H1 (cell line): ENCODE measurements around the gene C16orf95. TPM values are rescaled to one million over a fixed set of nuclear protein-coding genes. Genes with fewer than 3 reads are reported as not detected.

ENCODE experiments used
- CTCF ChIA-PET: fragments of 300-600 bp; sonication (Branson Sonifier 250); formaldehyde crosslinking; loops from one replicate; lab custom pipeline; 2021; ENCODE audit not compliant: partially characterized antibody; lab: Charles Lee
- POLR2A ChIA-PET: fragments of 300-600 bp; sonication (Branson Sonifier 250); formaldehyde crosslinking; loops from one replicate; lab custom pipeline; 2021; ENCODE audit warnings: inconsistent platforms; ENCODE audit not compliant: partially characterized antibody; lab: Charles Lee
- DNase-seq, 2 experiments: peaks; one replicate each; pipeline versions ENCODE4 v3.0.0 to v3.0.0-alpha.2; 2010 to 2022; ENCODE audit warnings: low spot score in 2 of 2, low read depth in 1 of 2, mixed read lengths in 1 of 2
- FAIRE-seq: peaks from 2 replicates; lab custom pipeline; 2011; peaks lifted over from hg19 to GRCh38; lab: Jason Lieb, UNC
- H2AFZ ChIP-seq: 2 replicates; pipeline ENCODE4 v1.8.1; 2012; ENCODE audit warnings: low read length, inconsistent platforms
- H2AK5ac ChIP-seq: 2 replicates; pipeline ENCODE4 v1.6.1; 2013; ENCODE audit warnings: low read depth, low read length
- H2BK120ac ChIP-seq: replicated peaks from 2 replicates; pipeline ENCODE3; 2013; ENCODE audit warnings: low read depth, low read length, inconsistent platforms
- H2BK12ac ChIP-seq: 2 replicates; pipeline ENCODE4 v1.6.1; 2013; ENCODE audit warnings: low read depth, low read length
- H2BK15ac ChIP-seq: 2 replicates; pipeline ENCODE4 v1.6.1; 2013; ENCODE audit warnings: low read length
- H2BK20ac ChIP-seq: 2 replicates; pipeline ENCODE4 v1.6.1; 2013; ENCODE audit warnings: low read length
- H2BK5ac ChIP-seq: 2 replicates; pipeline ENCODE4 v1.6.1; 2013; ENCODE audit warnings: low read depth, low read length
- H3K14ac ChIP-seq: 2 replicates; pipeline ENCODE4 v1.6.1; 2013; ENCODE audit warnings: inconsistent platforms; ENCODE audit not compliant: insufficient read length
- H3K18ac ChIP-seq: 2 replicates; pipeline ENCODE4 v1.6.1; 2013; ENCODE audit warnings: low read length; ENCODE audit errors: extremely low read depth
- H3K23ac ChIP-seq: 2 replicates; pipeline ENCODE4 v1.6.1; 2013; ENCODE audit warnings: inconsistent platforms; ENCODE audit not compliant: insufficient read length
- H3K23me2 ChIP-seq: 2 replicates; pipeline ENCODE4 v1.6.1; 2013; ENCODE audit warnings: low read depth, low read length
- H3K27ac ChIP-seq: 2 replicates; pipeline ENCODE4 v1.6.1; 2011; ENCODE audit warnings: low read depth, low read length, inconsistent platforms
- H3K27me3 ChIP-seq, 4 experiments: replicated peaks in 1 of 4; 1 replicate in 1 of 4; 2 replicates in 3 of 4; pipeline versions ENCODE4 v1.6.1 to v1.8.1; 2011 to 2013; ENCODE audit warnings: low read length in 3 of 4, mild to moderate bottlenecking in 3 of 4, inconsistent platforms in 2 of 4, mixed read lengths in 2 of 4, moderate library complexity in 1 of 4; ENCODE audit not compliant: control insufficient read depth in 3 of 4, insufficient read depth in 3 of 4; ENCODE audit errors: extremely low read depth in 1 of 4
- H3K36me3 ChIP-seq, 4 experiments: 2 replicates each; pipeline versions ENCODE4 v1.6.1 to v1.8.1; 2011 to 2013; ENCODE audit warnings: mild to moderate bottlenecking in 4 of 4, low read length in 3 of 4, moderate library complexity in 2 of 4, control low read depth in 1 of 4, inconsistent platforms in 1 of 4; ENCODE audit not compliant: insufficient read depth in 4 of 4, control insufficient read depth in 2 of 4
- H3K4ac ChIP-seq: replicated peaks from 2 replicates; pipeline ENCODE3; 2013; ENCODE audit warnings: low read length, low read depth, mixed read lengths, inconsistent platforms; ENCODE audit not compliant: insufficient read length
- H3K4me1 ChIP-seq, 4 experiments: replicated peaks in 1 of 4; 1 replicate in 1 of 4; 2 replicates in 3 of 4; pipeline versions ENCODE4 v1.6.1 to v1.8.1; 2011 to 2013; ENCODE audit warnings: low read length in 3 of 4, inconsistent platforms in 2 of 4, mixed read lengths in 1 of 4; ENCODE audit not compliant: insufficient read depth in 4 of 4, control insufficient read depth in 3 of 4
- H3K4me2 ChIP-seq, 2 experiments: 2 replicates each; pipeline versions ENCODE4 v1.6.1 to v1.8.1; 2011 to 2013; ENCODE audit warnings: low read depth in 2 of 2, low read length in 2 of 2, control low read depth in 1 of 2, inconsistent platforms in 1 of 2, mild to moderate bottlenecking in 1 of 2; ENCODE audit not compliant: insufficient read depth in 1 of 2
- H3K4me3 ChIP-seq, 4 experiments: fragments of 200-600, 300-600 bp in 1 of 4; sonication (generic), shearing (Covaris generic), sonication (Bioruptor Twin) in 1 of 4; 2 replicates each; pipeline versions ENCODE4 v1.5.1 to v1.8.1; 2011 to 2016; ENCODE audit warnings: low read length in 4 of 4, low read depth in 3 of 4, control low read depth in 2 of 4, inconsistent platforms in 2 of 4, mild to moderate bottlenecking in 2 of 4, mixed read lengths in 1 of 4, moderate library complexity in 1 of 4; ENCODE audit not compliant: insufficient read depth in 2 of 4; ENCODE audit errors: extremely low read depth in 1 of 4
- H3K56ac ChIP-seq: replicated peaks from 2 replicates; pipeline ENCODE3; 2013; ENCODE audit warnings: low read depth, mild to moderate bottlenecking, mixed read lengths, low read length, inconsistent platforms; ENCODE audit not compliant: insufficient read length
- H3K79me1 ChIP-seq: 2 replicates; pipeline ENCODE4 v1.6.1; 2013; ENCODE audit warnings: low read depth, low read length, control low read depth
- H3K79me2 ChIP-seq, 2 experiments: 2 replicates each; pipeline versions ENCODE4 v1.6.1 to v1.8.1; 2012 to 2013; ENCODE audit warnings: low read length in 2 of 2, mild to moderate bottlenecking in 2 of 2, inconsistent platforms in 1 of 2; ENCODE audit not compliant: insufficient read depth in 2 of 2, control insufficient read depth in 1 of 2
- H3K9ac ChIP-seq, 4 experiments: replicated peaks in 1 of 4; 1 replicate in 1 of 4; 2 replicates in 3 of 4; pipeline versions ENCODE4 v1.6.1 to v1.8.1; 2011 to 2013; ENCODE audit warnings: low read depth in 3 of 4, low read length in 3 of 4, control low read depth in 2 of 4, mild to moderate bottlenecking in 2 of 4, moderate library complexity in 2 of 4, inconsistent platforms in 1 of 4; ENCODE audit errors: extremely low read depth in 1 of 4
- H3K9me3 ChIP-seq, 2 experiments: 2 replicates each; pipeline versions ENCODE4 v1.6.1 to v1.8.1; 2012 to 2013; ENCODE audit warnings: mild to moderate bottlenecking in 2 of 2, moderate library complexity in 2 of 2, control low read depth in 1 of 2, inconsistent platforms in 1 of 2, low read depth in 1 of 2, low read length in 1 of 2, mixed read lengths in 1 of 2; ENCODE audit not compliant: insufficient read depth in 2 of 2
- H4K20me1 ChIP-seq, 2 experiments: replicated peaks in 1 of 2; 2 replicates each; pipeline versions ENCODE3 to v1.8.1; 2011 to 2013; ENCODE audit warnings: inconsistent platforms in 2 of 2, low read length in 2 of 2, mild to moderate bottlenecking in 1 of 2; ENCODE audit not compliant: insufficient read depth in 2 of 2, control insufficient read depth in 1 of 2
- H4K5ac ChIP-seq: 2 replicates; pipeline ENCODE4 v1.6.1; 2013; ENCODE audit warnings: low read length, low read depth, mixed read lengths, inconsistent platforms; ENCODE audit not compliant: insufficient read length
- H4K8ac ChIP-seq: 2 replicates; pipeline ENCODE4 v1.8.0; 2013; ENCODE audit warnings: mild to moderate bottlenecking, moderate library complexity, low read length, inconsistent platforms; ENCODE audit not compliant: insufficient read depth; ENCODE audit errors: extremely low read depth
- H4K91ac ChIP-seq: replicated peaks from 2 replicates; pipeline ENCODE3; 2013; ENCODE audit warnings: low read length, mixed read lengths, inconsistent platforms; ENCODE audit not compliant: insufficient read length
- TAF1 ChIP-seq: IDR thresholded peaks from 2 replicates; pipeline ENCODE4 v1.6.1; 2011; ENCODE audit warnings: mild to moderate bottlenecking, low read depth, low read length
- WGBS, 2 experiments: shearing (Covaris generic) in 1 of 2; methylation state at CpG; one replicate each; pipeline versions ENCODE4 v1.1.6 to v1.1.7; 2013 to 2015; ENCODE audit warnings: low lambda C conversion rate in 2 of 2, mixed read lengths in 2 of 2, inconsistent platforms in 1 of 2, low coverage in 1 of 2, missing lambda C conversion rate in 1 of 2; ENCODE audit not compliant: insufficient replicate concordance in 2 of 2, insufficient coverage in 1 of 2, insufficient read length in 1 of 2; ENCODE audit errors: extremely low coverage in 1 of 2, missing lambda C conversion rate in 1 of 2; 5-methylcytosine and 5-hydroxymethylcytosine counted together
- polyA plus RNA-seq, 7 experiments: library from polyadenylated mRNA; depleted of rRNA in 3 of 7; stranded (reverse) in 5 of 7; unstranded in 2 of 7; fragments of >200 nt in 5 of 7; fragments of 200-250 nt in 2 of 7; gene quantifications; 1 replicate in 5 of 7; 2 replicates in 1 of 7; 4 replicates in 1 of 7; pipeline versions ENCODE4 v1.2.1 to v1.2.3, GENCODE V29; 2011 to 2013; ENCODE audit warnings: missing spikeins in 2 of 7, mixed read lengths in 2 of 7
- total RNA-seq: library from RNA; stranded (reverse); fragmentation: NEBNext Ultra II Directional; extraction: Animal tissue kit (Norgen Biotek cat#: 25700); gene quantifications from 2 replicates; pipeline ENCODE4 v1.2.1, GENCODE V29; 2021

C16orf95 gene
- total and polyA plus RNA-seq, 2 of the 8 experiments (the other 6 are each of a cell fraction or from before 2014, with no cell fraction given) = 5.0 to 5.4 TPM

DNA sequence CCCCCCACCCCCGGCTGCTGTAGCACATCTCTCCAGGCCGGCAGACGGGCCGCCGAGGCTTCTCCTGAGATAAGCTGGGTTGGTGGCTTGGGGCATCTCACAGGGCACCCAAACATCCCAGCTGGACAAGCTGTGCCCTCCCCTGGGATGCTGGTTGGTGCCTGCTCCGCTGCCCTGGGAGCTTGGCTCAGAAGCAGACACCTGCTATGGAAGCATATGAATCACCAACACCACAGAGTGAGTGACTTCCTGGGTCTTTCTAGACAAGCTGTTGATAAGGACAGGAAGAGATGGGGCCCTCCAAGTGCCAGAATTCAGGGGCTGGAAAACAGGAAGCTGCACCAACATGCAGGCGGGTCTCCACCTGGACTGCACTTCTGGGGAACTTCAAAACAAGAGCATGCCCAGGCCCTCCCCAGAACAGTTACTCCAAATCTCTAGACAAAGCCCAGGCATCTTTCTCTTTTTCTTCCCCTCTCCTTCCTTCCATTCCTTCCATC is 13.7 kb downstream of the C16orf95 start:
- Histone ChIP-seq H3K4me2 (no peak overlapping the region), H3K27ac (no peak overlapping the region), H3K4me1 (peaks cover 0 to 6% (median 0%) of the 10 kb centered on the region in 4 experiments; a peak in 1 of 7 replicates), H3K4ac (no peak overlapping the region), H3K18ac (no peak overlapping the region), H2AK5ac (no peak overlapping the region), H2BK20ac (no peak overlapping the region), H3K23me2 (no peaks in the 10 kb centered on the region), H2BK5ac (no peak overlapping the region), H3K9ac (no peak overlapping the region), H4K91ac (no peak overlapping the region), H3K23ac (no peak overlapping the region), H3K4me3 (no peak overlapping the region), H2BK12ac (no peak overlapping the region), H4K20me1 (peaks cover 0 to 2% of the 10 kb centered on the region in 2 experiments), H2AFZ (no peak overlapping the region), H3K27me3 (no peaks in the 10 kb centered on the region), H3K56ac (no peak overlapping the region), H4K5ac (no peak overlapping the region), H2BK120ac (no peak overlapping the region), H3K9me3 (no peaks in the 10 kb centered on the region), H3K36me3 (no peaks in the 10 kb centered on the region), H3K79me2 (no peaks in the 10 kb centered on the region), H2BK15ac (no peak overlapping the region), H3K14ac (no peak overlapping the region), H4K8ac (no peak overlapping the region), H3K79me1 (no peaks in the 10 kb centered on the region)
- FAIRE-seq (no peak), DNase-seq (no peak)
- TF ChIP-seq TAF1 = no peak
- CTCF ChIA-PET = interaction anchor here (0.8 to 1.4 kb wide), 3 partner anchors 7 to 112 kb away, joined by 3 read pairs; no protein-coding TSS in a partner anchor
- WGBS, 2 experiments = 89% methylated on average over 7 of the region's 7 CpGs; no CpG with 5 or more reads in 1 of the 2 experiments
- POLR2A ChIA-PET = interaction anchor here (0.7 to 1.4 kb wide), 2 partner anchors 14 to 46 kb away, joined by 3 to 6 read pairs; partner anchors contain the start of gene C16orf95
